ENCODE results near the gene GPI. TPM values are rescaled to one million over a fixed set of nuclear protein-coding genes. Genes with fewer than 3 reads are reported as not detected.

The GPI gene
- total and polyA plus RNA-seq, 2 of the 13 experiments (the other 11 are each of a cell fraction or from before 2014, with no cell fraction given): 147 to 167 TPM

DNA sequence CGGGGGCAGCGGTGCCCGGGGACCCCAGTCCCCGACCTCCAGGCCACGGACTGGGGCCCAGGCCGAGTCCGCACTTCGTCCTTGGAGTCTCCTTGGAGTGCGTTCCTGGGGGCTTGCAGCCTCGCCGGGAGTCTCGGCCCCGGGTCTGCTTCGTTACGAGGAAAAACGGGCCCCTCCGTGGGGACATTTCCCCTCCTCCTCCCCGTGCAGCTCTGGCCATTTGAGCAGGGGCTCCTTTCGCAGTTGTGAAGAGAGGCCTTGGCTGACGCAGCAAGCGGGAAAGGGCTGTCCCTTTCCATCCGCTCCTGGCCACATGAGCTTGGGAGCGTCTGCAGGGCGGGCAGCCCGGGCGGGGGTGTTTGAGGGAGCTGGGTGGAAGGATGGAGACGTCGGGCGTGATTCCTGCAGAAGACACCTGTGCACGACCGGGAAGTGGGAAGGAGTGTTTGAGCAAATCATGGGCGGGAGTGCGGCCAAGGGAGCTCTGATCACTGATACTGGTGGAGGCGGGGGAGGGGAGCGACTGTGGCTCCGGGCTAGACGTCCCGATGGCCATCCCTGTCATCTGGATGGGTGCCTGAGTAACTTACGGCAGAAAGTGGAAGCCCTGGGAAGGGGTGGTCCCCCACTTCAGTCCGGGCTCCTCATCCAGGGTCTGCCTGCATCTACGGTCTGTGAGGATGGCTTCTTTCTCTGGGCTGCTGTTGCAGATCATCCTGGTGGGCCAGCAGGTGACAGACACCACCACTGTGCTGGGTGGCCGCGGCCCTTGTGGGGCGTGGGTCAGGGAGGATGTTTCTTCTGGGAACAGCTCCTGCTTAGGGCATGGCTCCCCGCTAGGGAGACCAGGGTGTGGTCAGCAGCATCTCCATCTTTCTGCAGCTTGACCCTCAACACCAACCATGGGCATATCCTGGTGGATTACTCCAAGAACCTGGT is 736 bp downstream of the GPI start (continued):
- TF ChIP-seq ATF7 (IDR thresholded peaks at IDR 0.05): no peak
- TF ChIP-seq ATF7 (CRISPR knock-in tag; IDR thresholded peaks at IDR 0.05): peak; percentile 54; the same call in 1 of the 2 replicates
- peak; percentile 0; the same call in 1 of the 2 replicates for TF ChIP-seq ZFY (CRISPR knock-in tag; IDR thresholded peaks at IDR 0.05)
- no peak for TF ChIP-seq ARHGAP35 (CRISPR knock-in tag; IDR thresholded peaks at IDR 0.05; ENCODE audit: borderline replicate concordance)
- 0 out of 2 replicates have a peak, but pooled peaks have one; percentile 10 for TF ChIP-seq TBX2 (CRISPR knock-in tag; IDR thresholded peaks at IDR 0.05; ENCODE audit: borderline replicate concordance)
- no peak for TF ChIP-seq HDAC6 (IDR thresholded peaks at IDR 0.05; ENCODE audit: low read depth, low read length)
- TF ChIP-seq ZNF337 (CRISPR knock-in tag; IDR thresholded peaks at IDR 0.05; ENCODE audit: borderline replicate concordance, low read depth): no peak
- no peak for TF ChIP-seq ZNF468 (CRISPR knock-in tag; IDR thresholded peaks at IDR 0.05)
- no peak for TF ChIP-seq ZNF441 (CRISPR knock-in tag; IDR thresholded peaks at IDR 0.05; ENCODE audit: borderline replicate concordance)
- TF ChIP-seq ZNF775 (CRISPR knock-in tag; IDR thresholded peaks at IDR 0.05; ENCODE audit: borderline replicate concordance): no peak
- TF ChIP-seq, protein P1, sequence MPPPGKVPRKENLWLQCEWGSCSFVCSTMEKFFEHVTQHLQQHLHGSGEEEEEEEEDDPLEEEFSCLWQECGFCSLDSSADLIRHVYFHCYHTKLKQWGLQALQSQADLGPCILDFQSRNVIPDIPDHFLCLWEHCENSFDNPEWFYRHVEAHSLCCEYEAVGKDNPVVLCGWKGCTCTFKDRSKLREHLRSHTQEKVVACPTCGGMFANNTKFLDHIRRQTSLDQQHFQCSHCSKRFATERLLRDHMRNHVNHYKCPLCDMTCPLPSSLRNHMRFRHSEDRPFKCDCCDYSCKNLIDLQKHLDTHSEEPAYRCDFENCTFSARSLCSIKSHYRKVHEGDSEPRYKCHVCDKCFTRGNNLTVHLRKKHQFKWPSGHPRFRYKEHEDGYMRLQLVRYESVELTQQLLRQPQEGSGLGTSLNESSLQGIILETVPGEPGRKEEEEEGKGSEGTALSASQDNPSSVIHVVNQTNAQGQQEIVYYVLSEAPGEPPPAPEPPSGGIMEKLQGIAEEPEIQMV (CRISPR knock-in tag; IDR thresholded peaks at IDR 0.05; ENCODE audit: low read depth): no peak
- TF ChIP-seq ZNF766 (CRISPR knock-in tag; IDR thresholded peaks at IDR 0.05; ENCODE audit: borderline replicate concordance): no peak
- TF ChIP-seq, protein P2, sequence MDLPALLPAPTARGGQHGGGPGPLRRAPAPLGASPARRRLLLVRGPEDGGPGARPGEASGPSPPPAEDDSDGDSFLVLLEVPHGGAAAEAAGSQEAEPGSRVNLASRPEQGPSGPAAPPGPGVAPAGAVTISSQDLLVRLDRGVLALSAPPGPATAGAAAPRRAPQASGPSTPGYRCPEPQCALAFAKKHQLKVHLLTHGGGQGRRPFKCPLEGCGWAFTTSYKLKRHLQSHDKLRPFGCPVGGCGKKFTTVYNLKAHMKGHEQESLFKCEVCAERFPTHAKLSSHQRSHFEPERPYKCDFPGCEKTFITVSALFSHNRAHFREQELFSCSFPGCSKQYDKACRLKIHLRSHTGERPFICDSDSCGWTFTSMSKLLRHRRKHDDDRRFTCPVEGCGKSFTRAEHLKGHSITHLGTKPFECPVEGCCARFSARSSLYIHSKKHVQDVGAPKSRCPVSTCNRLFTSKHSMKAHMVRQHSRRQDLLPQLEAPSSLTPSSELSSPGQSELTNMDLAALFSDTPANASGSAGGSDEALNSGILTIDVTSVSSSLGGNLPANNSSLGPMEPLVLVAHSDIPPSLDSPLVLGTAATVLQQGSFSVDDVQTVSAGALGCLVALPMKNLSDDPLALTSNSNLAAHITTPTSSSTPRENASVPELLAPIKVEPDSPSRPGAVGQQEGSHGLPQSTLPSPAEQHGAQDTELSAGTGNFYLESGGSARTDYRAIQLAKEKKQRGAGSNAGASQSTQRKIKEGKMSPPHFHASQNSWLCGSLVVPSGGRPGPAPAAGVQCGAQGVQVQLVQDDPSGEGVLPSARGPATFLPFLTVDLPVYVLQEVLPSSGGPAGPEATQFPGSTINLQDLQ (CRISPR knock-in tag; IDR thresholded peaks at IDR 0.05): no peak
- TF ChIP-seq PRPF4 (IDR thresholded peaks at IDR 0.05; ENCODE audit: low read depth, low read length, poor library complexity, severe bottlenecking): no peak
- TF ChIP-seq SRSF4 (IDR thresholded peaks at IDR 0.05; ENCODE audit: low read depth, low read length, poor library complexity, severe bottlenecking): no peak
- no peak for TF ChIP-seq EEA1 (CRISPR knock-in tag; IDR thresholded peaks at IDR 0.05; ENCODE audit: borderline replicate concordance)
- no peak for TF ChIP-seq GZF1 (CRISPR knock-in tag; IDR thresholded peaks at IDR 0.05)
- TF ChIP-seq NFYB (CRISPR knock-in tag; IDR thresholded peaks at IDR 0.05): no peak
- TF ChIP-seq IKZF1 (IDR thresholded peaks at IDR 0.05): no peak
- TF ChIP-seq, protein P3, sequence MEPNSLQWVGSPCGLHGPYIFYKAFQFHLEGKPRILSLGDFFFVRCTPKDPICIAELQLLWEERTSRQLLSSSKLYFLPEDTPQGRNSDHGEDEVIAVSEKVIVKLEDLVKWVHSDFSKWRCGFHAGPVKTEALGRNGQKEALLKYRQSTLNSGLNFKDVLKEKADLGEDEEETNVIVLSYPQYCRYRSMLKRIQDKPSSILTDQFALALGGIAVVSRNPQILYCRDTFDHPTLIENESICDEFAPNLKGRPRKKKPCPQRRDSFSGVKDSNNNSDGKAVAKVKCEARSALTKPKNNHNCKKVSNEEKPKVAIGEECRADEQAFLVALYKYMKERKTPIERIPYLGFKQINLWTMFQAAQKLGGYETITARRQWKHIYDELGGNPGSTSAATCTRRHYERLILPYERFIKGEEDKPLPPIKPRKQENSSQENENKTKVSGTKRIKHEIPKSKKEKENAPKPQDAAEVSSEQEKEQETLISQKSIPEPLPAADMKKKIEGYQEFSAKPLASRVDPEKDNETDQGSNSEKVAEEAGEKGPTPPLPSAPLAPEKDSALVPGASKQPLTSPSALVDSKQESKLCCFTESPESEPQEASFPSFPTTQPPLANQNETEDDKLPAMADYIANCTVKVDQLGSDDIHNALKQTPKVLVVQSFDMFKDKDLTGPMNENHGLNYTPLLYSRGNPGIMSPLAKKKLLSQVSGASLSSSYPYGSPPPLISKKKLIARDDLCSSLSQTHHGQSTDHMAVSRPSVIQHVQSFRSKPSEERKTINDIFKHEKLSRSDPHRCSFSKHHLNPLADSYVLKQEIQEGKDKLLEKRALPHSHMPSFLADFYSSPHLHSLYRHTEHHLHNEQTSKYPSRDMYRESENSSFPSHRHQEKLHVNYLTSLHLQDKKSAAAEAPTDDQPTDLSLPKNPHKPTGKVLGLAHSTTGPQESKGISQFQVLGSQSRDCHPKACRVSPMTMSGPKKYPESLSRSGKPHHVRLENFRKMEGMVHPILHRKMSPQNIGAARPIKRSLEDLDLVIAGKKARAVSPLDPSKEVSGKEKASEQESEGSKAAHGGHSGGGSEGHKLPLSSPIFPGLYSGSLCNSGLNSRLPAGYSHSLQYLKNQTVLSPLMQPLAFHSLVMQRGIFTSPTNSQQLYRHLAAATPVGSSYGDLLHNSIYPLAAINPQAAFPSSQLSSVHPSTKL (CRISPR knock-in tag; IDR thresholded peaks at IDR 0.05): no peak
- TF ChIP-seq, protein P4, sequence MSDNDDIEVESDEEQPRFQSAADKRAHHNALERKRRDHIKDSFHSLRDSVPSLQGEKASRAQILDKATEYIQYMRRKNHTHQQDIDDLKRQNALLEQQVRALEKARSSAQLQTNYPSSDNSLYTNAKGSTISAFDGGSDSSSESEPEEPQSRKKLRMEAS (IDR thresholded peaks at IDR 0.05): peak; percentile 33; the same call in 1 of the 2 replicates
